GM10248 (cell line): ENCODE data around the gene TBP.
A peak's percentile ranks its signal among the peaks of the same experiment; 100 is the strongest.
"Not testable (repeated sequence)": the region's sequence is repeated elsewhere in the genome, so short reads cannot be mapped to it uniquely, and the experiment has no call there.

Source experiments
- CTCF ChIA-PET: fragments of 300-600 bp; sonication (Branson Sonifier 250); formaldehyde crosslinking; extraction: SDS; loops from one replicate; lab custom pipeline; 2021; ENCODE audit warnings: antibody characterized with exemption; lab: Yijun Ruan, JAX
- POLR2A ChIA-PET: fragments of 350-650 bp; sonication (Branson Sonifier 250); formaldehyde crosslinking; extraction: SDS; loops from one replicate; lab custom pipeline; 2020; ENCODE audit warnings: antibody characterized with exemption; lab: Yijun Ruan, JAX
- DNase-seq: peaks from one replicate; pipeline ENCODE4 v3.0.0; 2012; ENCODE audit errors: extremely low spot score
- CTCF ChIP-seq: IDR thresholded peaks from 2 replicates; pipeline ENCODE4 v1.5.1; 2012; ENCODE audit warnings: mild to moderate bottlenecking, low read depth; ENCODE audit errors: extremely low read depth, missing control alignments, control extremely low read depth

The TBP gene

GRCh38 chr6:170554013-170554795 is at the start of gene TBP:
TBP (plus strand) TSS chr6:170554369; CDS start chr6:170557030, 2,661 bp downstream.
- CTCF ChIA-PET, result interaction anchor here (1.0 to 1.6 kb wide), 3 partner anchors 22 to 764 kb away, joined by 3 to 9 read pairs (median 4); no protein-coding TSS in a partner anchor
- no peak for TF ChIP-seq CTCF
- peak; percentile 96 for DNase-seq
- POLR2A ChIA-PET, result interaction anchor here (0.6 to 1.3 kb wide), 3 partner anchors 9 to 15 kb away, joined by 3 to 8 read pairs (median 3); no protein-coding TSS in a partner anchor

- DNase-seq, result no peak
- POLR2A ChIA-PET, result no interaction called here
- CTCF ChIA-PET, result interaction anchor here (3.0 kb wide), 1 partner anchor 12 kb away, joined by 17 read pairs; no protein-coding TSS in a partner anchor
- no peak for TF ChIP-seq CTCF
These were observed 49.7 kb upstream of the TBP start for GRCh38 chr6:170504479-170504878.

- ChIA-PET POLR2A (no interaction called here), CTCF (interaction anchor here (3.0 kb wide), 1 partner anchor 11 kb away, joined by 17 read pairs; no protein-coding TSS in a partner anchor)
- no peak for TF ChIP-seq CTCF
- no peak for DNase-seq
These were observed 48.9 kb upstream of the TBP start for GRCh38 chr6:170505306-170505705.

GRCh38 chr6:170506446-170506845 is 47.7 kb upstream of the TBP start:
- POLR2A ChIA-PET, result no interaction called here
- DNase-seq, result no peak
- no peak for TF ChIP-seq CTCF
- CTCF ChIA-PET, result interaction anchor here (3.0 kb wide), 1 partner anchor 10 kb away, joined by 17 read pairs; no protein-coding TSS in a partner anchor

GRCh38 chr6:170507728-170508127 is 46.4 kb upstream of the TBP start:
- DNase-seq, POLR2A ChIA-PET: not testable (repeated sequence)
- CTCF ChIA-PET, result interaction anchor here (1.1 kb wide), 1 partner anchor 9 kb away, joined by 3 read pairs; no protein-coding TSS in a partner anchor

GRCh38 chr6:170508275-170508674 is 45.9 kb upstream of the TBP start:
- CTCF ChIA-PET, result not testable (repeated sequence)

GRCh38 chr6:170508892-170509722 is 45.1 kb upstream of the TBP start:
- DNase-seq, POLR2A ChIA-PET: not testable (repeated sequence)
- CTCF ChIA-PET, result interaction anchor here (0.7 kb wide), 1 partner anchor 461 kb away, joined by 3 read pairs; no protein-coding TSS in a partner anchor

More at GRCh38 chr6:170508275-170508674, 45.9 kb upstream of the TBP start:
- POLR2A ChIA-PET, DNase-seq: not testable (repeated sequence)

- TF ChIP-seq CTCF, result no peak
- DNase-seq, result no peak
- POLR2A ChIA-PET, result no interaction called here
- CTCF ChIA-PET, result no interaction called here
These were observed 44.5 kb upstream of the TBP start for GRCh38 chr6:170509723-170510018.
